SK-N-SH treated with all-trans-retinoic acid at 6 μM for 48 hours (cell line): Measurements from ENCODE around the gene OIT3.

ENCODE experiments used
- BACH2 ChIP-seq: fragments of 250-450 bp; sonication (Bioruptor Pico); IDR thresholded peaks from 2 replicates; pipeline ENCODE4 v1.9.0; 2021; ENCODE audit warnings: mild to moderate bottlenecking, borderline replicate concordance
- OSR1 ChIP-seq: fragments of 250-450 bp; sonication (Bioruptor Pico); IDR thresholded peaks from 2 replicates; pipeline ENCODE4 v1.8.0; 2022; ENCODE audit warnings: moderate library complexity, mild to moderate bottlenecking, inconsistent platforms
- RARB ChIP-seq: fragments of 250-450 bp; sonication (Bioruptor Pico); IDR thresholded peaks from 2 replicates; pipeline ENCODE4 v1.8.0; 2021; ENCODE audit warnings: mild to moderate bottlenecking, moderate library complexity
- TOX ChIP-seq: fragments of 250-450 bp; sonication (Bioruptor Pico); IDR thresholded peaks from 2 replicates; pipeline ENCODE4 v1.8.0; 2021; ENCODE audit warnings: mild to moderate bottlenecking, moderate library complexity, borderline replicate concordance
- ZFP3 ChIP-seq: fragments of 250-450 bp; sonication (Bioruptor Pico); IDR thresholded peaks from 2 replicates; pipeline ENCODE4 v1.5.0; 2020; ENCODE audit warnings: mild to moderate bottlenecking, moderate library complexity
- ZFP30 ChIP-seq: fragments of 450-650 bp; formaldehyde crosslinking; IDR thresholded peaks from 2 replicates; pipeline ENCODE4 v1.5.0; 2022; ENCODE audit warnings: mild to moderate bottlenecking, moderate library complexity
- ZNF70 ChIP-seq: fragments of 450-650 bp; formaldehyde crosslinking; IDR thresholded peaks from 2 replicates; pipeline ENCODE4 v1.5.0; 2020; ENCODE audit warnings: mild to moderate bottlenecking, moderate library complexity
- TF ChIP-seq, protein P1 (sequence below): fragments of 250-450 bp; sonication (Bioruptor Pico); IDR thresholded peaks from 2 replicates; pipeline ENCODE4 v1.8.0; 2020; ENCODE audit warnings: mild to moderate bottlenecking, moderate library complexity, borderline replicate concordance
- TF ChIP-seq, protein P2 (sequence below): fragments of 250-450 bp; sonication (Bioruptor Pico); IDR thresholded peaks from 2 replicates; pipeline ENCODE4 v1.5.1; 2020; ENCODE audit warnings: low read depth, mild to moderate bottlenecking, moderate library complexity

DNA sequence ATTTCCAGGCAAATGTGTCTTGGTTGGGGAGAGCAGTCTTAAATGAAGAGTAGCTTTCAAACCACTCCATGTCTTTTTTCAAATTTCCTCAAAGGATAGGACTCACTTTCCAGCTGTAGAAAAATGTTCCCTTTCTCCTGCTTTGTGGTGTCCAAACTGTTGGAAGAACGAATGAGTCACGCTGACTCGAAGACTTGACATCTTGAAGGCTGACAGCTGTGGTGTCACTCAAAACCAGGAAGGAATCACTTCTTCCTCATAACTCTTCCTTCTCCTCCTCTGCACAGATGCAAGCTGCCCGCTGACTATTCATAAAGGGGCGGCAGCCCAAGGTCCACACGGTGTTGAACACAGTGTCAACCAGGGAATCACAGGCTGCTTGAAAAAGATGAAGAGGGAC, 41.8 kb downstream of the OIT3 start:
- no peak for TF ChIP-seq OSR1 (CRISPR knock-in tag)
- no peak for TF ChIP-seq ZNF70 (CRISPR knock-in tag)
- TF ChIP-seq, protein P1, sequence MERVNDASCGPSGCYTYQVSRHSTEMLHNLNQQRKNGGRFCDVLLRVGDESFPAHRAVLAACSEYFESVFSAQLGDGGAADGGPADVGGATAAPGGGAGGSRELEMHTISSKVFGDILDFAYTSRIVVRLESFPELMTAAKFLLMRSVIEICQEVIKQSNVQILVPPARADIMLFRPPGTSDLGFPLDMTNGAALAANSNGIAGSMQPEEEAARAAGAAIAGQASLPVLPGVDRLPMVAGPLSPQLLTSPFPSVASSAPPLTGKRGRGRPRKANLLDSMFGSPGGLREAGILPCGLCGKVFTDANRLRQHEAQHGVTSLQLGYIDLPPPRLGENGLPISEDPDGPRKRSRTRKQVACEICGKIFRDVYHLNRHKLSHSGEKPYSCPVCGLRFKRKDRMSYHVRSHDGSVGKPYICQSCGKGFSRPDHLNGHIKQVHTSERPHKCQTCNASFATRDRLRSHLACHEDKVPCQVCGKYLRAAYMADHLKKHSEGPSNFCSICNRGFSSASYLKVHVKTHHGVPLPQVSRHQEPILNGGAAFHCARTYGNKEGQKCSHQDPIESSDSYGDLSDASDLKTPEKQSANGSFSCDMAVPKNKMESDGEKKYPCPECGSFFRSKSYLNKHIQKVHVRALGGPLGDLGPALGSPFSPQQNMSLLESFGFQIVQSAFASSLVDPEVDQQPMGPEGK (CRISPR knock-in tag) = no peak
- TF ChIP-seq ZFP3 (CRISPR knock-in tag) = no peak
- TF ChIP-seq RARB (CRISPR knock-in tag) = no peak
- TF ChIP-seq BACH2 (CRISPR knock-in tag) = no peak
- TF ChIP-seq, protein P2, sequence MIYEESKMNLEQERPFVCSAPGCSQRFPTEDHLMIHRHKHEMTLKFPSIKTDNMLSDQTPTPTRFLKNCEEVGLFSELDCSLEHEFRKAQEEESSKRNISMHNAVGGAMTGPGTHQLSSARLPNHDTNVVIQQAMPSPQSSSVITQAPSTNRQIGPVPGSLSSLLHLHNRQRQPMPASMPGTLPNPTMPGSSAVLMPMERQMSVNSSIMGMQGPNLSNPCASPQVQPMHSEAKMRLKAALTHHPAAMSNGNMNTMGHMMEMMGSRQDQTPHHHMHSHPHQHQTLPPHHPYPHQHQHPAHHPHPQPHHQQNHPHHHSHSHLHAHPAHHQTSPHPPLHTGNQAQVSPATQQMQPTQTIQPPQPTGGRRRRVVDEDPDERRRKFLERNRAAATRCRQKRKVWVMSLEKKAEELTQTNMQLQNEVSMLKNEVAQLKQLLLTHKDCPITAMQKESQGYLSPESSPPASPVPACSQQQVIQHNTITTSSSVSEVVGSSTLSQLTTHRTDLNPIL = no peak
- no peak for TF ChIP-seq ZFP30
- no peak for TF ChIP-seq TOX
